Colonic mucosa (tissue), 4 donors: Measurements from ENCODE around the gene DIAPH1. TPM values are rescaled to one million over a fixed set of nuclear protein-coding genes. Genes with fewer than 3 reads are reported as not detected.

ENCODE experiments used
- DNase-seq: peaks from one replicate; pipeline ENCODE4 v3.0.0-alpha.2; 2020
- H3K27ac ChIP-seq: fragments of 200-600 bp; one replicate; pipeline ENCODE4 v1.8.0; 2021
- H3K27me3 ChIP-seq: fragments of 200-600 bp; one replicate; pipeline ENCODE4 v1.8.0; 2021
- H3K36me3 ChIP-seq: fragments of 200-600 bp; one replicate; pipeline ENCODE4 v1.8.0; 2021
- H3K4me1 ChIP-seq: fragments of 200-600 bp; one replicate; pipeline ENCODE4 v1.8.0; 2021; ENCODE audit warnings: mild to moderate bottlenecking
- H3K4me3 ChIP-seq: fragments of 200-600 bp; one replicate; pipeline ENCODE4 v1.8.0; 2021
- H3K9ac ChIP-seq, 2 donors: one replicate each; pipeline ENCODE4 v1.7.0; 2013; ENCODE audit warnings: control low read depth in 2 of 2, low read depth in 2 of 2, low read length in 2 of 2
- H3K9me3 ChIP-seq: fragments of 200-600 bp; one replicate; pipeline ENCODE4 v1.8.0; 2021
- CTCF ChIP-seq: fragments of 200-600 bp; IDR thresholded peaks from one replicate; pipeline ENCODE4 v1.8.0; 2022; ENCODE audit warnings: antibody characterized with exemption, mild to moderate bottlenecking
- intact Hi-C: fragments of 100-400 bp; cut with DNase I; formaldehyde crosslinking; loops from one replicate; pipeline ENCODE4 v1.14.1; 2022
- total RNA-seq, 2 donors: library from RNA; stranded (reverse); fragmentation: NEBNext Ultra II Directional in 1 of 2; extraction: Animal tissue kit (Norgen Biotek cat#: 25700) in 1 of 2; gene quantifications; one replicate each; pipeline ENCODE4 v1.2.1, GENCODE V29; 2021
- donor health status: healthy.
- donor health status: DM: no; HTN: no; CAD: no.
- donor health status: DM: no; HTN: no; CAD: no.

Gene DIAPH1
- total RNA-seq, 2 donors from 2014 or later = 113 to 143 TPM

- H3K9me3 ChIP-seq = no peaks in the 10 kb centered on the region
- no peaks in the 10 kb centered on the region for H3K4me1 ChIP-seq
- H3K27ac ChIP-seq = no peak overlapping the region
- intact Hi-C loops = no loop called here
- H3K9ac ChIP-seq = no peak overlapping the region
- H3K27me3 ChIP-seq = no peaks in the 10 kb centered on the region
- H3K36me3 ChIP-seq = no peaks in the 10 kb centered on the region
- no peak for TF ChIP-seq CTCF
- H3K4me3 ChIP-seq = no peak overlapping the region
- no peak for DNase-seq
These were observed 35.5 kb upstream of the DIAPH1 start for GRCh38 chr5:141654298-141654697.

- no peaks in the 10 kb centered on the region for H3K27me3 ChIP-seq
- TF ChIP-seq CTCF = no peak
- no peaks in the 10 kb centered on the region for H3K4me1 ChIP-seq
- no peak overlapping the region for H3K27ac ChIP-seq
- H3K4me3 ChIP-seq = peak overlapping the region; percentile 47
- no peaks in the 10 kb centered on the region for H3K36me3 ChIP-seq
- H3K9me3 ChIP-seq = no peaks in the 10 kb centered on the region
- DNase-seq = no peak
- intact Hi-C loops = no loop called here
- peak overlapping the region in 1 of 2 donors; percentile 71 for H3K9ac ChIP-seq
These were observed 32.9 kb upstream of the DIAPH1 start for GRCh38 chr5:141651728-141652105.

- intact Hi-C loops = no loop called here
- no peaks in the 10 kb centered on the region for H3K9me3 ChIP-seq
- H3K9ac ChIP-seq = peak within 1 kb of the TSS; percentile 62 to 71
- no peaks in the 10 kb centered on the region for H3K4me1 ChIP-seq
- H3K4me3 ChIP-seq = peak within 1 kb of the TSS; percentile 47
- no peaks in the 10 kb centered on the region for H3K36me3 ChIP-seq
- peak; percentile 97 for DNase-seq
- no peak for TF ChIP-seq CTCF
- H3K27ac ChIP-seq = no peak within 1 kb of the TSS
- no peaks in the 10 kb centered on the region for H3K27me3 ChIP-seq
These were observed 32.3 kb upstream of the DIAPH1 start, which contains the start of gene FCHSD1 for GRCh38 chr5:141650851-141651727. FCHSD1 (minus strand) TSS chr5:141651418; CDS start chr5:141651368, 50 bp downstream.

GRCh38 chr5:141649972-141650371 is 31.2 kb upstream of the DIAPH1 start:
- Histone ChIP-seq H3K27me3 (no peaks in the 10 kb centered on the region), H3K9me3 (no peaks in the 10 kb centered on the region), H3K36me3 (no peaks in the 10 kb centered on the region), H3K4me1 (no peaks in the 10 kb centered on the region), H3K9ac (no peak overlapping the region), H3K27ac (no peak overlapping the region), H3K4me3 (no peak overlapping the region)
- TF ChIP-seq CTCF = no peak
- intact Hi-C loops = no loop called here
- DNase-seq = no peak

- DNase-seq = no peak
- intact Hi-C loops = no loop called here
- no peaks in the 10 kb centered on the region for H3K4me1 ChIP-seq
- no peaks in the 10 kb centered on the region for H3K36me3 ChIP-seq
- H3K9me3 ChIP-seq = no peaks in the 10 kb centered on the region
- H3K27me3 ChIP-seq = no peaks in the 10 kb centered on the region
- no peak overlapping the region for H3K9ac ChIP-seq
- H3K27ac ChIP-seq = no peak overlapping the region
- TF ChIP-seq CTCF = no peak
- H3K4me3 ChIP-seq = no peak overlapping the region
These were observed 30.4 kb upstream of the DIAPH1 start for GRCh38 chr5:141649056-141649688.
